ENCODE measurements around the gene PALD1. TPM values are rescaled to one million over a fixed set of nuclear protein-coding genes. Genes with fewer than 3 reads are reported as not detected.

PALD1 gene
- total and polyA plus RNA-seq, 9 of the 15 experiments (the other 6 are each of a cell fraction or from before 2014, with no cell fraction given), result 0.03 to 0.29 (median 0.09) TPM; not detected in 2

DNA sequence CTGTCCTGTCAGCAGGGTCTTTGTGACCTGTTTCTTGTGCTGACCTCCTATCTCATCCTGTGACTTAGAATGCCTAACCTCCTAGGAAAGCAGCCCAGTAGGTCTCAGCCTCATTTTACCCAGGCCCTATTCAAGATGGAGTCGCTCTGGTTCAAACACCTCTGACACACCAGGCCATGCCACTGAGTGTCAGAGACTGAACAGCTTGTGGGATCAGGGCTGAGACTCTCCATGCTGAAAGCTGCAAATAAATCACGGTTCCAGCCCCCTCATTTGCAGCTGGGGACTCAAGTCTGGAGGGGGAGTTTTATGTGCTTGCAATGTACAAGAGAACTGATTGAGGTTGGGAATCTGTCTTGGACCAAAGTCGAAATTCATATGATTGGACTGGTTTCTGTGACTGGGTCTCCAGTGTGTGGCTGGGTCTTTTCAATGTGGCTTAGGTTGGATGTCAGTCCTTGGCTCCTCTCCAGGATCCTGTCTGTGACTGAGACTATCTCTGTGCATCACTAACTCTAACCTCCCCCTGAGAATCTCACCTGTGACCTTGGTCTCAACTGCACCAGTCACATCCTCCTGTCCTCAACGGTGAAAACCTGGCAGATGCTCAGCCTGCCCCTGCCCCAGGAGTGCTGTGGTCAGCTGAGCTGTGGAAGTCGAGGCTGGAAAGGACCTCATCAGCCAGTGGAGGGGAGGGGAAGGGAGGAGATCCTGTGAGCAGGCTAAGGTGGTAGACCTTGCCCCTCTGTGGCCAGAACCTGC lies 112.3 kb downstream of the PALD1 start (continued):
- TF ChIP-seq, protein P1, sequence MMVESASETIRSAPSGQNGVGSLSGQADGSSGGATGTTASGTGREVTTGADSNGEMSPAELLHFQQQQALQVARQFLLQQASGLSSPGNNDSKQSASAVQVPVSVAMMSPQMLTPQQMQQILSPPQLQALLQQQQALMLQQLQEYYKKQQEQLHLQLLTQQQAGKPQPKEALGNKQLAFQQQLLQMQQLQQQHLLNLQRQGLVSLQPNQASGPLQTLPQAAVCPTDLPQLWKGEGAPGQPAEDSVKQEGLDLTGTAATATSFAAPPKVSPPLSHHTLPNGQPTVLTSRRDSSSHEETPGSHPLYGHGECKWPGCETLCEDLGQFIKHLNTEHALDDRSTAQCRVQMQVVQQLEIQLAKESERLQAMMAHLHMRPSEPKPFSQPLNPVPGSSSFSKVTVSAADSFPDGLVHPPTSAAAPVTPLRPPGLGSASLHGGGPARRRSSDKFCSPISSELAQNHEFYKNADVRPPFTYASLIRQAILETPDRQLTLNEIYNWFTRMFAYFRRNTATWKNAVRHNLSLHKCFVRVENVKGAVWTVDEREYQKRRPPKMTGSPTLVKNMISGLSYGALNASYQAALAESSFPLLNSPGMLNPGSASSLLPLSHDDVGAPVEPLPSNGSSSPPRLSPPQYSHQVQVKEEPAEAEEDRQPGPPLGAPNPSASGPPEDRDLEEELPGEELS (CRISPR knock-in tag; IDR thresholded peaks at IDR 0.05; ENCODE audit: borderline replicate concordance), result no peak
- TF ChIP-seq GABPB2 (CRISPR knock-in tag; conservative IDR thresholded peaks at IDR 0.05) (no peak), GATAD2A (IDR thresholded peaks at IDR 0.05) (no peak), HLTF (IDR thresholded peaks at IDR 0.05) (no peak), TCF3 (CRISPR knock-in tag; IDR thresholded peaks at IDR 0.05) (no peak), SIN3B (IDR thresholded peaks at IDR 0.05; ENCODE audit: low read depth) (no peak), ASH1L (IDR thresholded peaks at IDR 0.05; ENCODE audit: borderline replicate concordance, low read depth, partially characterized antibody) (no peak), ZNF143 (CRISPR knock-in tag; IDR thresholded peaks at IDR 0.05) (no peak), TCF7L2 (IDR thresholded peaks at IDR 0.05; ENCODE audit: low read depth, low read length) (no peak), EHMT2 (IDR thresholded peaks at IDR 0.05) (no peak), MCM7 (IDR thresholded peaks at IDR 0.05) (no peak), HNRNPH1 (optimal IDR thresholded peaks at IDR 0.05; ENCODE audit: low read depth, low read length) (no peak)
- TF ChIP-seq, protein P2, sequence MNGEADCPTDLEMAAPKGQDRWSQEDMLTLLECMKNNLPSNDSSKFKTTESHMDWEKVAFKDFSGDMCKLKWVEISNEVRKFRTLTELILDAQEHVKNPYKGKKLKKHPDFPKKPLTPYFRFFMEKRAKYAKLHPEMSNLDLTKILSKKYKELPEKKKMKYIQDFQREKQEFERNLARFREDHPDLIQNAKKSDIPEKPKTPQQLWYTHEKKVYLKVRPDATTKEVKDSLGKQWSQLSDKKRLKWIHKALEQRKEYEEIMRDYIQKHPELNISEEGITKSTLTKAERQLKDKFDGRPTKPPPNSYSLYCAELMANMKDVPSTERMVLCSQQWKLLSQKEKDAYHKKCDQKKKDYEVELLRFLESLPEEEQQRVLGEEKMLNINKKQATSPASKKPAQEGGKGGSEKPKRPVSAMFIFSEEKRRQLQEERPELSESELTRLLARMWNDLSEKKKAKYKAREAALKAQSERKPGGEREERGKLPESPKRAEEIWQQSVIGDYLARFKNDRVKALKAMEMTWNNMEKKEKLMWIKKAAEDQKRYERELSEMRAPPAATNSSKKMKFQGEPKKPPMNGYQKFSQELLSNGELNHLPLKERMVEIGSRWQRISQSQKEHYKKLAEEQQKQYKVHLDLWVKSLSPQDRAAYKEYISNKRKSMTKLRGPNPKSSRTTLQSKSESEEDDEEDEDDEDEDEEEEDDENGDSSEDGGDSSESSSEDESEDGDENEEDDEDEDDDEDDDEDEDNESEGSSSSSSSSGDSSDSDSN (IDR thresholded peaks at IDR 0.05; ENCODE audit: borderline replicate concordance in 1 of 2, low read depth in 2 of 2, low read length in 2 of 2), result no peak
- TF ChIP-seq, protein P3, sequence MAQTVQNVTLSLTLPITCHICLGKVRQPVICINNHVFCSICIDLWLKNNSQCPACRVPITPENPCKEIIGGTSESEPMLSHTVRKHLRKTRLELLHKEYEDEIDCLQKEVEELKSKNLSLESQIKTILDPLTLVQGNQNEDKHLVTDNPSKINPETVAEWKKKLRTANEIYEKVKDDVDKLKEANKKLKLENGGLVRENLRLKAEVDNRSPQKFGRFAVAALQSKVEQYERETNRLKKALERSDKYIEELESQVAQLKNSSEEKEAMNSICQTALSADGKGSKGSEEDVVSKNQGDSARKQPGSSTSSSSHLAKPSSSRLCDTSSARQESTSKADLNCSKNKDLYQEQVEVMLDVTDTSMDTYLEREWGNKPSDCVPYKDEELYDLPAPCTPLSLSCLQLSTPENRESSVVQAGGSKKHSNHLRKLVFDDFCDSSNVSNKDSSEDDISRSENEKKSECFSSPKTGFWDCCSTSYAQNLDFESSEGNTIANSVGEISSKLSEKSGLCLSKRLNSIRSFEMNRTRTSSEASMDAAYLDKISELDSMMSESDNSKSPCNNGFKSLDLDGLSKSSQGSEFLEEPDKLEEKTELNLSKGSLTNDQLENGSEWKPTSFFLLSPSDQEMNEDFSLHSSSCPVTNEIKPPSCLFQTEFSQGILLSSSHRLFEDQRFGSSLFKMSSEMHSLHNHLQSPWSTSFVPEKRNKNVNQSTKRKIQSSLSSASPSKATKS (CRISPR knock-in tag; IDR thresholded peaks at IDR 0.05), result peak; percentile 84
- TF ChIP-seq, protein P4, sequence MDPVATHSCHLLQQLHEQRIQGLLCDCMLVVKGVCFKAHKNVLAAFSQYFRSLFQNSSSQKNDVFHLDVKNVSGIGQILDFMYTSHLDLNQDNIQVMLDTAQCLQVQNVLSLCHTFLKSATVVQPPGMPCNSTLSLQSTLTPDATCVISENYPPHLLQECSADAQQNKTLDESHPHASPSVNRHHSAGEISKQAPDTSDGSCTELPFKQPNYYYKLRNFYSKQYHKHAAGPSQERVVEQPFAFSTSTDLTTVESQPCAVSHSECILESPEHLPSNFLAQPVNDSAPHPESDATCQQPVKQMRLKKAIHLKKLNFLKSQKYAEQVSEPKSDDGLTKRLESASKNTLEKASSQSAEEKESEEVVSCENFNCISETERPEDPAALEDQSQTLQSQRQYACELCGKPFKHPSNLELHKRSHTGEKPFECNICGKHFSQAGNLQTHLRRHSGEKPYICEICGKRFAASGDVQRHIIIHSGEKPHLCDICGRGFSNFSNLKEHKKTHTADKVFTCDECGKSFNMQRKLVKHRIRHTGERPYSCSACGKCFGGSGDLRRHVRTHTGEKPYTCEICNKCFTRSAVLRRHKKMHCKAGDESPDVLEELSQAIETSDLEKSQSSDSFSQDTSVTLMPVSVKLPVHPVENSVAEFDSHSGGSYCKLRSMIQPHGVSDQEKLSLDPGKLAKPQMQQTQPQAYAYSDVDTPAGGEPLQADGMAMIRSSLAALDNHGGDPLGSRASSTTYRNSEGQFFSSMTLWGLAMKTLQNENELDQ (CRISPR knock-in tag; IDR thresholded peaks at IDR 0.05; ENCODE audit: borderline replicate concordance), result no peak
